ENCODE measurements around the gene FBXW8.

The FBXW8 gene

DNA sequence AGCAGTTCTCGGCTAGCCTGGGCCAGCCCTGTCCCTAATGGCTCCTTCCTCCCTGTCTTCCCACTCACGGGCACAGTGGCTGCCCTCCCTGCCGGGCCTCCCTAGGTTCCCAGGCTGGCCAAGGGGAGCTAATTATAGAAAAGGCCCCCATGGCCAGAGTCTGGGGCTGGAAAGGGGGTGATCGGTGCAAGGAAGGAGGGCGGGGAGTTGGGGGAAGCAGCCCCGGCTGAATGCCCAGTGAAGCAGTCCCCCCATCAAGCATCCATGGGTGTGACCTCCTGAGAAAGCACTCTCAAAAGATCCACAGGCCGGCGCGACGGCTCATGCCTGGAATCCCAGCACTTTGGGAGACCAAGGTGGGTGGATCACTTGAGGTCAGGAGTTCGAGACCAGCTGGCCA lies 133.6 kb downstream of the FBXW8 start:
- Histone ChIP-seq H3K4me3 (ENCODE audit: low read length) (no peak overlapping the region), H2AFZ (ENCODE audit: low read length) (no peak overlapping the region), H3K79me2 (ENCODE audit: low read length) (no peaks in the 10 kb centered on the region), H3K27me3 (replicated peaks; ENCODE audit: insufficient read depth, low read length) (no peaks in the 10 kb centered on the region), H4K20me1 (ENCODE audit: insufficient read depth, low read length) (no peaks in the 10 kb centered on the region), H3K36me3 (replicated peaks; ENCODE audit: insufficient read depth, low read length) (no peaks in the 10 kb centered on the region), H3K27ac (ENCODE audit: low read length) (no peak overlapping the region), H3F3A (ENCODE audit: insufficient read depth, low read length) (no peaks in the 10 kb centered on the region), H3K4me2 (ENCODE audit: low read depth, low read length) (no peak overlapping the region), H3K9me3 (replicated peaks; ENCODE audit: insufficient read depth, low read length) (no peaks in the 10 kb centered on the region), H3K9ac (ENCODE audit: low read length) (no peak overlapping the region), H3K9me2 (replicated peaks; ENCODE audit: insufficient read depth, low read length) (no peaks in the 10 kb centered on the region), H3K4me1 (ENCODE audit: low read length) (no peaks in the 10 kb centered on the region)
- DNase-seq: no peak
- TF ChIP-seq, protein P1, sequence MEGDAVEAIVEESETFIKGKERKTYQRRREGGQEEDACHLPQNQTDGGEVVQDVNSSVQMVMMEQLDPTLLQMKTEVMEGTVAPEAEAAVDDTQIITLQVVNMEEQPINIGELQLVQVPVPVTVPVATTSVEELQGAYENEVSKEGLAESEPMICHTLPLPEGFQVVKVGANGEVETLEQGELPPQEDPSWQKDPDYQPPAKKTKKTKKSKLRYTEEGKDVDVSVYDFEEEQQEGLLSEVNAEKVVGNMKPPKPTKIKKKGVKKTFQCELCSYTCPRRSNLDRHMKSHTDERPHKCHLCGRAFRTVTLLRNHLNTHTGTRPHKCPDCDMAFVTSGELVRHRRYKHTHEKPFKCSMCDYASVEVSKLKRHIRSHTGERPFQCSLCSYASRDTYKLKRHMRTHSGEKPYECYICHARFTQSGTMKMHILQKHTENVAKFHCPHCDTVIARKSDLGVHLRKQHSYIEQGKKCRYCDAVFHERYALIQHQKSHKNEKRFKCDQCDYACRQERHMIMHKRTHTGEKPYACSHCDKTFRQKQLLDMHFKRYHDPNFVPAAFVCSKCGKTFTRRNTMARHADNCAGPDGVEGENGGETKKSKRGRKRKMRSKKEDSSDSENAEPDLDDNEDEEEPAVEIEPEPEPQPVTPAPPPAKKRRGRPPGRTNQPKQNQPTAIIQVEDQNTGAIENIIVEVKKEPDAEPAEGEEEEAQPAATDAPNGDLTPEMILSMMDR (IDR thresholded peaks at IDR 0.05; ENCODE audit: low read length): no peak
- TF ChIP-seq EZH2phosphoT487 (IDR thresholded peaks at IDR 0.05; ENCODE audit: low read length) (no peak), EZH2 (optimal IDR thresholded peaks at IDR 0.05; ENCODE audit: low read depth, low read length) (no peak)

DNA sequence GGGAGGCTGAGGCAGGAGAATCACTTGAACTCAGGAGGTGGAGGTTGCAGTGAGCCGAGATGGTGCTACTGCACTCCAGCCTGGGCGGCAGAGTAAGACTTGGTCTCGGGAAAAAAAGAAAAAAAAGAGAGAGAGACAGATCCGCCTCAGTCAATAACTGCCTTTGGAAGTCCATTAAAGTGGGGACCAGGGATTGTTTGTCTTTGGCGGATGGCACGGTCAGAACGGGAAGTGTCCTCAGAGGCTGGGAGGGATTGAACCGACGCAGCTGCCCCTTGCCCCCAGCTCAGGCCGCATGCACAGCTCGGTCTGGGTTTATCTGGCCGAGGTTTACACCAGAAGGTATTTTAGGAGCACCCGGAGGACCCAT lies 134.0 kb downstream of the FBXW8 start:
- H4K20me1 ChIP-seq (ENCODE audit: insufficient read depth, low read length): no peaks in the 10 kb centered on the region
- no peak for DNase-seq
- no peaks in the 10 kb centered on the region for H3K9me3 ChIP-seq (replicated peaks; ENCODE audit: insufficient read depth, low read length)
- H3K27ac ChIP-seq (ENCODE audit: low read length): no peak overlapping the region
- no peak overlapping the region for H2AFZ ChIP-seq (ENCODE audit: low read length)
- H3K4me2 ChIP-seq (ENCODE audit: low read depth, low read length): no peak overlapping the region
- H3K36me3 ChIP-seq (replicated peaks; ENCODE audit: insufficient read depth, low read length): no peaks in the 10 kb centered on the region
- no peak overlapping the region for H3K9ac ChIP-seq (ENCODE audit: low read length)
- H3K4me1 ChIP-seq (ENCODE audit: low read length): no peaks in the 10 kb centered on the region
- no peaks in the 10 kb centered on the region for H3K9me2 ChIP-seq (replicated peaks; ENCODE audit: insufficient read depth, low read length)
- H3K27me3 ChIP-seq (replicated peaks; ENCODE audit: insufficient read depth, low read length): no peaks in the 10 kb centered on the region
- no peak for TF ChIP-seq EZH2 (optimal IDR thresholded peaks at IDR 0.05; ENCODE audit: low read depth, low read length)
- TF ChIP-seq, protein P1 (IDR thresholded peaks at IDR 0.05; ENCODE audit: low read length): no peak
- no peaks in the 10 kb centered on the region for H3K79me2 ChIP-seq (ENCODE audit: low read length)
- H3K4me3 ChIP-seq (ENCODE audit: low read length): no peak overlapping the region
- H3F3A ChIP-seq (ENCODE audit: insufficient read depth, low read length): no peaks in the 10 kb centered on the region

GRCh38 chr12:117045160-117046010 lies 134.6 kb downstream of the FBXW8 start:
- H3K4me1 ChIP-seq (ENCODE audit: low read length): no peaks in the 10 kb centered on the region
- no peak for DNase-seq
- no peak overlapping the region for H3K4me3 ChIP-seq (ENCODE audit: low read length)
- no peaks in the 10 kb centered on the region for H3K36me3 ChIP-seq (replicated peaks; ENCODE audit: insufficient read depth, low read length)
- no peak overlapping the region for H3K27ac ChIP-seq (ENCODE audit: low read length)
- H2AFZ ChIP-seq (ENCODE audit: low read length): no peak overlapping the region
- H3K9me3 ChIP-seq (replicated peaks; ENCODE audit: insufficient read depth, low read length): no peaks in the 10 kb centered on the region
- H3K4me2 ChIP-seq (ENCODE audit: low read depth, low read length): no peak overlapping the region
- H3K27me3 ChIP-seq (replicated peaks; ENCODE audit: insufficient read depth, low read length): no peaks in the 10 kb centered on the region
- H3F3A ChIP-seq (ENCODE audit: insufficient read depth, low read length): no peaks in the 10 kb centered on the region
- no peaks in the 10 kb centered on the region for H4K20me1 ChIP-seq (ENCODE audit: insufficient read depth, low read length)
- no peaks in the 10 kb centered on the region for H3K9me2 ChIP-seq (replicated peaks; ENCODE audit: insufficient read depth, low read length)
- TF ChIP-seq EZH2phosphoT487 (IDR thresholded peaks at IDR 0.05; ENCODE audit: low read length) (no peak), EZH2 (optimal IDR thresholded peaks at IDR 0.05; ENCODE audit: low read depth, low read length) (no peak)
- TF ChIP-seq, protein P1 (IDR thresholded peaks at IDR 0.05; ENCODE audit: low read length): no peak
- no peak overlapping the region for H3K9ac ChIP-seq (ENCODE audit: low read length)
- no peaks in the 10 kb centered on the region for H3K79me2 ChIP-seq (ENCODE audit: low read length)

All from MM.1S (cell line).